GM19468 (cell line): ENCODE data around the gene SYNE4.
"Not testable (repeated sequence)": the region's sequence is repeated elsewhere in the genome, so short reads cannot be mapped to it uniquely, and the experiment has no call there.

Experiments
- ATAC-seq: cut with Tn5 transposase; IDR thresholded peaks from one replicate; pipeline ENCODE4 v1.9.1; 2021; ENCODE audit warnings: mild to moderate bottlenecking, moderate library complexity, moderate number of reproducible peaks; ENCODE audit not compliant: unreplicated experiment; ENCODE audit errors: extremely low read depth

Gene SYNE4

GRCh38 chr19:35991731-35992450 is 16.7 kb downstream of the SYNE4 start:
- no peak for ATAC-seq

GRCh38 chr19:35990771-35991730 is 17.6 kb downstream of the SYNE4 start:
- no peak for ATAC-seq

GRCh38 chr19:35990156-35990555 is 18.5 kb downstream of the SYNE4 start:
- no peak for ATAC-seq

GRCh38 chr19:35988824-35989223 is 19.8 kb downstream of the SYNE4 start:
- no peak for ATAC-seq

GRCh38 chr19:35987571-35987896 is 21.1 kb downstream of the SYNE4 start:
- no peak for ATAC-seq

- no peak for ATAC-seq
Measured at GRCh38 chr19:35986664-35987570, 21.7 kb downstream of the SYNE4 start.

- no peak for ATAC-seq
Measured at GRCh38 chr19:35986111-35986510, 22.5 kb downstream of the SYNE4 start.

- no peak for ATAC-seq
Measured at GRCh38 chr19:35983177-35983576, 25.4 kb downstream of the SYNE4 start.

- not testable (repeated sequence) for ATAC-seq
Measured at GRCh38 chr19:35980997-35981396, 27.6 kb downstream of the SYNE4 start.

- no peak for ATAC-seq
Measured at GRCh38 chr19:35978832-35979365, 29.7 kb downstream of the SYNE4 start.

GRCh38 chr19:35978271-35978670 is 30.3 kb downstream of the SYNE4 start:
- ATAC-seq: no peak

GRCh38 chr19:35977446-35978222 is 31.0 kb downstream of the SYNE4 start:
- no peak for ATAC-seq

- no peak for ATAC-seq
Measured at GRCh38 chr19:35975608-35976214, 32.9 kb downstream of the SYNE4 start.

- no peak for ATAC-seq
Measured at GRCh38 chr19:35973487-35973886, 35.1 kb downstream of the SYNE4 start.

GRCh38 chr19:35966771-35967170 is 41.8 kb downstream of the SYNE4 start:
- no peak for ATAC-seq

- ATAC-seq: no peak
Measured at GRCh38 chr19:35963514-35963913, 45.1 kb downstream of the SYNE4 start.

GRCh38 chr19:35960432-35960972 is 48.1 kb downstream of the SYNE4 start:
- no peak for ATAC-seq

GRCh38 chr19:35959968-35960320 is 48.7 kb downstream of the SYNE4 start:
- ATAC-seq: no peak
